Activated CD4-positive, alpha-beta T cell treated with anti-CD3 and anti-CD28 coated beads, Interleukin-10, Interleukin-2, amounts not matched to agents 100 ng/mL and 50 ng/mL, durations not matched to agents 16 hours and 8 hours (primary cell): Measurements from ENCODE around the gene BTG2.

Source experiments
- DNase-seq: peaks from one replicate; pipeline ENCODE4 v3.0.0-alpha.2; 2020

BTG2 gene

DNA sequence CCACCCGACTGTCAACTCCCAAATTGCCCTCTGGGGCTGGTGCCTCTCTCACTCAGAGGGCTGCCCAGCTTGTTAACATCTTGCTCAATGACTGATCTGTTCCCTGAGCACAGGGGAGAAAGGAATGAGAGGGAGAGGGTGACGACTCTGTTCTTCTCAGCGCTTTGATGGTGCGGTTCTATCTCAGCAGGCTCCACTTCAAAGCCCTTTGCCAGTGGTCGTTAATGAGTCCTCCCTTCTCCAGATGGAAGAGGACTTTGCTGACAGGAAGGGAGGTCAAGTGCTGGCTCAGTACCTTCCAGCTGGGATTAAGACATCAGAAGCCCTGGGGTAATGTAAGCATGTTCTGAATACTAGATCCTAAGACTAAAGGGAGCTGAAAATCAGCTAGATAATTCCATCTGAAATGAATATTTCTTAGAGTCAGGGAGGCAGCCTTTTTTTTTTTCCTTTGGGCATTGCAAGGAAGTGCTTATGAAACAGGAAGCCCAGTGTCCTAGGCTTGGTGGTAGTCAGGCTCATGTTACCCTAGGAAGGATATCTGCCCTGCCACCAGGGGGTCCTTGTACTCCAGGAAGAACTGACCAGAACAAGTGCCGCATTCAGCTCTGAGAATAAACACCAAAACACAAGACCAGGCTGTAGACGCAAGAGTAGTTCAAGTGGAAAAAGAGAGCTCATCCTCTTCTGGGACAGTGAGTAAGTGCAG, 40.9 kb downstream of the BTG2 start:
- DNase-seq, result no peak

- no peak for DNase-seq
These were observed 41.4 kb downstream of the BTG2 start for GRCh38 chr1:203346769-203347102.

DNA sequence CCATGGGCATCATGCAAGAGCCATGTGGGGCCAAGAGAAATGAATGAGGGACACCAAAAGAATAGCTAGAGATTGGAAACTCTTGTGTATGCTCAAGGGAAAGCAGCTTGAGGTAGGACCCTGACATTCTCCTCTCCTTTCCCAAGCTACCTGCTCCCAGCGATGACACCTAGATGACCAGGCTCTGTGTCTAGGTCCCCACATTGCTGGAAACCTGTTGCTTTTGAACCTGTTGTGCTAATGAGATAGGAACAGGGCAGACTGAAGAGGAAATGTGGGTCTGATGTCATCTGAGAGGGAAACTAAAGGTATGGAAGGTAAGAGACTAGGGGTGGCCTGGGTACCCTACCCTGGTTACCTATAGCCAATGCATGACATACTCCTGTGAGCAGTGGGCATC, 43.8 kb downstream of the BTG2 start:
- no peak for DNase-seq

DNA sequence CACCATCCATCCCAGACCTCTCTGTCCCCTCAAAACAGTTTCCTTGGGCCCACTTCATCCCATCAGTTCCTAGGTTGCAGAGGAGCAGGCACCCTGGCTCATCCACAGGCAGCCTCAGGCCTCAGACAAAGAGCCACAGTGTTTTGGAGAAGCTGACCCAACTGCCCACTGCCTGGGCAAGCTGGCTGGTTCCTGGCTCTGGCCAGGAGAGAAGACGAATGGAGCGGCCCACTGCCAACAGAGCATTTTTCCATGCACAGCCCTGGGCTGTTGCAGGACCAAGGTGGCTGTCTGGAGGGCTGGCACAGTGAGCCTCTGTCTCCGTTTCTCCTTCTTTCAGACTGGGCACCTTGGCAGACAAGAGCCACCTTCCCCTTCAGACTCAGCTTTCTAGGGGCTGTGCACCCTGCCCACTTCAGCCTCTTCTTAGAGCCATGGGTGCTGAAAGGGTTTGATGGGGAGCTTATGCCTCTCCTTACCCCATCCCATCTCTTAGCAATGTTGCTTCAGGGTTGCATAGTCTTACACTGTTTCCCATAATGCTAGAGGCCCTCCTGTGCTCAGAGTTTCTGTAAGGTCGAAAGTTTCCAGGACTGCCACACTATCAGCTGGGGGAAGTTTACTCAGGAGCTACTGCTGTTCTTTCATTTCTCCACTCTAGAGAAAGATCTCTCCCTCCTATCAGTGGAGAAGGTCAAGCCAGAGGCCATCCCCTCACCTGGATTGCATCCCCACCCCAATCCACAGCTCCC, 44.6 kb downstream of the BTG2 start:
- no peak for DNase-seq

GRCh38 chr1:203351037-203351625, 45.8 kb downstream of the BTG2 start, which contains the start of gene FMOD:
Gene FMOD, minus strand, starts transcription at chr1:203351122. Its CDS starts 2,852 bp downstream, at chr1:203348270.
- DNase-seq, result peak; percentile 9

- DNase-seq, result no peak
These were observed 48.2 kb downstream of the BTG2 start for GRCh38 chr1:203353486-203353885.

GRCh38 chr1:203354246-203354645, 48.9 kb downstream of the BTG2 start:
- no peak for DNase-seq

GRCh38 chr1:203359010-203359571, 53.8 kb downstream of the BTG2 start:
- no peak for DNase-seq
